ENCODE data around the gene ADD1. TPM values are rescaled to one million over a fixed set of nuclear protein-coding genes. Genes with fewer than 3 reads are reported as not detected.

ADD1 gene
- total RNA-seq, 2 donors from 2014 or later, result 281 to 282 TPM

DNA sequence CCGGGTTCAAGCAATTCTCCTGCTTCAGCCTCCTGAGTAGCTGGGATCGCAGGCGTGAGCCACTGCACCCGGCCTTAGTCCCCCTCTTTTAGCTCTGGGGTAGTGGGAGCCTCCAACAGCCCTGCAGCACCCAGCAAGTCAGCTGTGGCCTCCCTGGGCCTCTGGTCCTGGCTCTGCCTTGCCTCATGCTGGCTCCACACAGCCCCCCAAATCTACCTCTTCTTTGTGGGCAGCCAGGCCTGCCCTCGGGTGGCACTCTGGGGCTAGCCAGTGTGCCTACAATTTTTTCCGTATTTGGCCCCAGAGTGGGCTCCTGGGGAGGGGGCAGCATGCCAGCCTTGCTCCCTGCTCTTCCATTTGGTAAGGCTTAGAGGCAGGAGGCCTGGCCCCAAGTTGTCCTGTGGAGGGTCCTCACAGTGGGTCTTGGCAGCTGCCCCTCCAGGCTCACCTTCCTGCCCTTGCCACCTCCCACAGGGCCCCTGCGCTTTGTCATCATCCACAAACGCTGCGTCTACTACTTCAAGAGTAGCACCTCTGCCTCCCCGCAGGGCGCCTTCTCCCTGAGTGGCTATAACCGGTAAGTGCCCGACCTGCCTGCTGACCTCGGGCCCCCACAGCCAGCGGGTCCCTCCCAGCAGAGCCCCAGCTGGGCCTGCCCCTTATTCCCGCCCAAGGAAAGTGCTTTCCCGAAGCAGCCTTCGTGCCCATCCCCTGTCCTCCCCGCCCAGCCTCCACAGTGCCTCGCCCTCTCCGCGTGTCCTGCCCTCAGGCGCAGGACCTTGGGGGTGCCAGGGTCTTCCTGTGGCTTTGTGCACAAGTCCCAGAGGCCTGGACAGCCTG lies 21.0 kb upstream of the ADD1 start:
- DNase-seq (no peak), ATAC-seq (replicated peaks in 1 of 2) (no peak)
- peaks cover 12 to 19% of the 10 kb centered on the region in 2 donors for H3K36me3 Mint-ChIP-seq (ENCODE audit: insufficient read depth in 2 of 2)
- no peak overlapping the region for H3K27ac Mint-ChIP-seq
- no peaks in the 10 kb centered on the region for H3K27me3 Mint-ChIP-seq (ENCODE audit: low read depth)
- peaks cover 0 to 6% of the 10 kb centered on the region in 2 donors for H3K9me3 Mint-ChIP-seq
- no peak overlapping the region for H3K4me3 Mint-ChIP-seq
- peaks cover 11% of the 10 kb centered on the region for H3K4me1 Mint-ChIP-seq (ENCODE audit: low read depth)

DNA sequence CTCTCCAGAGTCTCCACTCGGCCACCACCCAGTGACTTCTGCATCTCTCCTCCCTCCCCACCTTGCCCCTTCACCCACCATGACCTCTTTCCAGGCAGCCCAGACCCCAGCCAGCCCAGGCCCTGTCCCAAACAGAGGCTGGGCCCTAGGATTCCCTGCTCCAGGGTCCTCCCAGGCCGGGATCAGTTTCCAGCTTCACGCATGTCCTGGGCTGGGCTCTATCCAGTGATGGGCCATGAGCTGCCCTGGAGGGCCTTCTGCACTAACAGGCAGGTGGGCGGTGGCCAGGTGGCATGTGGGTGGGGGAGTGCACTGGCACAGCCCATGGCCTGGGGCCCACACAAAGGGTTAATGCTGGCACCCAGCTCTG lies 20.4 kb upstream of the ADD1 start:
- Mint-ChIP-seq H3K27me3 (ENCODE audit: low read depth) (no peaks in the 10 kb centered on the region), H3K4me1 (ENCODE audit: low read depth) (peaks cover 11% of the 10 kb centered on the region), H3K4me3 (no peak overlapping the region), H3K9me3 (peaks cover 0 to 6% of the 10 kb centered on the region in 2 donors), H3K27ac (no peak overlapping the region), H3K36me3 (ENCODE audit: insufficient read depth in 2 of 2) (peaks cover 14 to 19% of the 10 kb centered on the region in 2 donors)
- DNase-seq (no peak), ATAC-seq (replicated peaks in 1 of 2) (no peak)

DNA sequence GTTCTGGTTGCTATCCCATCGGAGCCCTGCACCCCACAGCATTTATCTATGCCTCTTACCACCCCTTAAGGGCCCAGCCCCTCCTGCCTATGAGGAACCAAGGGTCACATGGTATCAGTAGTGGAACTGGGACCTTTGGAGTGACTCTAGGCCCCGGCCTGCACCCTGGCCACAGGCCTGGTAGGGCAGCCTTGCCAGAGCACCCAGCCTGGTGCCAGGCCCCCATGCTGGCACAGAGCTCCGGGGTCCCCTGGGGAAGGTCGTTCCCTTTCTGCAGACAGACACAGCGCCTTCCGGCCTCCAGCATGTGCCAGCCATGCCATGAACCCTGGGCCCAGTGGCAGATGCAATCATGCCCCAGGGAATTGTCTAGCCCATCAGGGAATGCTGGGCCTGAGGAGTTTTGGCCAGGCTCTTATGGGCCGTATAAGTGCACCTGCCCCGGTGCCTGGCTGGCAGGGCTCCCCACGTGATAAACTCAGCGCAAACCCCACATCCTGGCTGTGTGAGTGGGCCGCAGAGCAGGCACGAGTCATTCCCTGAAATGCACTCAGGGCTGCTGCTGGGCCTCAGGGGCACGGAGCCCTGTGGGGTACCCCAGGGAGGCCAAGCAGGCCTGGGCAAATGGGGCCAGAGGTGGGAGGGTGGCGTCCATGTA lies 19.8 kb upstream of the ADD1 start:
- H3K4me1 Mint-ChIP-seq (ENCODE audit: low read depth), result peaks cover 11% of the 10 kb centered on the region
- H3K27ac Mint-ChIP-seq, result no peak overlapping the region
- H3K27me3 Mint-ChIP-seq (ENCODE audit: low read depth), result no peaks in the 10 kb centered on the region
- H3K4me3 Mint-ChIP-seq, result no peak overlapping the region
- H3K9me3 Mint-ChIP-seq, result peaks cover 0 to 6% of the 10 kb centered on the region in 2 donors
- DNase-seq (no peak), ATAC-seq (replicated peaks in 1 of 2) (no peak)
- H3K36me3 Mint-ChIP-seq (ENCODE audit: insufficient read depth in 2 of 2), result peaks cover 14 to 23% of the 10 kb centered on the region in 2 donors

DNA sequence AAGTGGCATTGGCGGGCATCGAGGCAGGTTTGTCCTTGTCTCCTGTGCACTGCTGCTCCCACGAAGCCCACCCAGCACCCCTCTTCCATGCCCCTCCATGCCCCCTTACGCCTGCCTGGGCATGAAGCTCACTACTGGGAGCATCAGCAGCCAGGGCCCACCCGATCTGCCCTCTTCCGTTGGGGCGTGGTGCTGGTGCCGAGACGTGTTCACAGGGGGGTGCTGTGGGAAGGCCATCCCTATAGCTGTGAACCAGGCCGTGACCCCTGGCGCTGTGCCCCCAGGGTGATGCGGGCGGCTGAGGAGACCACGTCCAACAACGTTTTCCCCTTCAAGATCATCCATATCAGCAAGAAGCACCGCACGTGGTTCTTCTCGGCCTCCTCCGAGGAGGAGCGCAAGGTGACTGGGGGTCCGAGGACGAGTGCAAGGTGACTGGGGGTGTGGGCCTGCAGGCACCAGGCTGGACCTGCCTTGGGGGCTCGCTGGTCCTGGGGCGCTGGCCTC lies 19.3 kb upstream of the ADD1 start:
- DNase-seq (no peak), ATAC-seq (replicated peaks in 1 of 2) (no peak)
- peaks cover 0 to 6% of the 10 kb centered on the region in 2 donors for H3K9me3 Mint-ChIP-seq
- H3K27ac Mint-ChIP-seq, result no peak overlapping the region
- H3K4me3 Mint-ChIP-seq, result no peak overlapping the region
- no peaks in the 10 kb centered on the region for H3K27me3 Mint-ChIP-seq (ENCODE audit: low read depth)
- H3K4me1 Mint-ChIP-seq (ENCODE audit: low read depth), result peaks cover 6% of the 10 kb centered on the region
- H3K36me3 Mint-ChIP-seq (ENCODE audit: insufficient read depth in 2 of 2), result peaks cover 15 to 21% of the 10 kb centered on the region in 2 donors

DNA sequence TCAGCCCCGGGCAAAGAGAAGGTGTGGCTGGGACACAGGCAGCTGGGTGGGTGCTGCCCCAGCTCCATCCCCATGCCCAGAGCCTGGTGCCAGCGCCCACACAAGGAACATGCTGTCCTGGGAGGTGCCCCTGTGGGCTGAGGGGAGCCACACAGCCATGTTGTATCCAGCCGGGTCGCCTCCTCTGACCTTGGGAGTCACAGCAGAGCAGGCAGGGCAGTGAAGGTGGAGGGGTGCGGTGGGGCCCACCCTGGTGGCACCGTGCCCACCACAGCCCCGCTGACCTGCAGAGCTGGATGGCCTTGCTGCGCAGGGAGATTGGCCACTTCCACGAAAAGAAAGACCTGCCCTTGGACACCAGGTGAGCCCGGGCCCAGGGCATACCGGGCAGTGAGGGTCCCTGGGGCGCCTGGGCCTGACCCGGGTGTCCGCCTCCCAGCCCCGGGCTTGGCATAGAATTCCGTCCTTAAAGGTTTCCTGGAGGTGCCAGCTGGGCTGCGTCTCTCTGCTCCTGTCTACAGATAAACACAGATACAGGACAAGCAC lies 18.7 kb upstream of the ADD1 start:
- no peak overlapping the region for H3K27ac Mint-ChIP-seq
- no peak for DNase-seq
- peaks cover under 1% of the 10 kb centered on the region for H3K4me1 Mint-ChIP-seq (ENCODE audit: low read depth)
- H3K36me3 Mint-ChIP-seq (ENCODE audit: insufficient read depth in 2 of 2), result peaks cover 15 to 21% of the 10 kb centered on the region in 2 donors
- no peak overlapping the region for H3K4me3 Mint-ChIP-seq
- H3K27me3 Mint-ChIP-seq (ENCODE audit: low read depth), result no peaks in the 10 kb centered on the region
- H3K9me3 Mint-ChIP-seq, result peaks cover 0 to 6% of the 10 kb centered on the region in 2 donors
- no peak for ATAC-seq (replicated peaks in 1 of 2)

DNA sequence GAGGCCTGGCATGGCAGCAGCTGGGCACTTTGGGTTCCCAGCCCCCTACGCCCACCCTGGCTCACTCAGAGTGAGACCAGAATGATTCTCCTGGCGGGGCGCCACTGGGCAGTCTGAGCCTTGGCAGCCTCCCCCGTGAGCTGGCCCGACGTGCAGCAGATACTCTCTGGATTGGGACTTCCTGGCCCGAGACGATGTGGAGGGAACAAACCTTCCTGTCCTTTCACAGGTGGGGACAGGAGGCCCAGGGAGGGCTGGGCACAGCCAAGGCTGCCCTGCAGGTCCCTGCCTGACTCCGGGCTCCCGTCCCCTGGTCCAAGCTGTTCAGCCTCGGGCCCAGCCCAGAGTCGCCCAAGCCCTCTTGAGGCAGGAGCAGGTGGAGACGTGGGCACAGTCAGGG lies 17.9 kb upstream of the ADD1 start:
- DNase-seq (no peak), ATAC-seq (replicated peaks in 1 of 2) (no peak)
- Mint-ChIP-seq H3K27me3 (ENCODE audit: low read depth) (no peaks in the 10 kb centered on the region), H3K4me3 (no peak overlapping the region), H3K9me3 (peaks cover 0 to 6% of the 10 kb centered on the region in 2 donors), H3K36me3 (ENCODE audit: insufficient read depth in 2 of 2) (peaks cover 15 to 21% of the 10 kb centered on the region in 2 donors), H3K27ac (no peak overlapping the region), H3K4me1 (ENCODE audit: low read depth) (no peaks in the 10 kb centered on the region)

DNA sequence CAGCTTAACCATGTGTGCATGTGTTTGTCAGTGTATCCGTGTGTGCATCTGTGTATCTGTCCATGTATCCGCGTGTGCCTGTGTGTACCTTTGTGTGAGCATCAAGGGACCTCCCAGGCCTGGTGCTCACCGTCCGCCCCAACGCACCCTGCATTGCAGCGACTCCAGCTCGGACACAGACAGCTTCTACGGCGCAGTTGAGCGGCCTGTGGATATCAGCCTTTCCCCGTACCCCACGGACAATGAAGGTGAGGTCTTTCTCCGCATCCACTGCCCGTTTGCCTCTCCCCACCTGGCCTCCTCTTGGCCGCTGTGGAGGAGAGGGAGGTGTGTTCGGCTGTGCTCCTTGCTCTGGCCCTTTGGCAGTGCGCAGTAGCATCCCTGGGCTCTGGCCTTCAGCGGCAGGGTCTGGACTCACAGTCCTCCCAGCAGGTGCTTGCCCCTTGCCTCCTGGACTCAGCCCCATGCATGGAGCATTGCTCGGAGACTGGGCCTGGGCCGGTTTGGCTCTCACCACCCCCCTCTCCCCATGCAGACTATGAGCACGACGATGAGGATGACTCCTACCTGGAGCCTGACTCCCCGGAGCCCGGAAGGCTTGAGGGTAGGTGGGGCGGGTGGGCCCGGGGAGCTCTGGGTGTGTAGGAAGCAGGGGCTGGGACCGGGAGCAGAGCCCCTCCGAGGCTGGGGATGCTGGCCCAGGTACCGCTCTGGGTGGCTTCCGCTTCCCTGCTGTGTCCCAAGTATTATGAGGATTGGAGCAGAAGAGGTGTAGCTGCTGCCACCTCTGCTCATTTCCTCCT lies 16.4 kb upstream of the ADD1 start:
- ATAC-seq (replicated peaks in 1 of 2) (no peak), DNase-seq (no peak)
- no peaks in the 10 kb centered on the region for H3K4me1 Mint-ChIP-seq (ENCODE audit: low read depth)
- peaks cover 0 to 6% of the 10 kb centered on the region in 2 donors for H3K9me3 Mint-ChIP-seq
- H3K27me3 Mint-ChIP-seq (ENCODE audit: low read depth), result no peaks in the 10 kb centered on the region
- H3K27ac Mint-ChIP-seq, result no peak overlapping the region
- H3K36me3 Mint-ChIP-seq (ENCODE audit: insufficient read depth in 2 of 2), result peaks cover 15 to 21% of the 10 kb centered on the region in 2 donors
- no peak overlapping the region for H3K4me3 Mint-ChIP-seq

DNA sequence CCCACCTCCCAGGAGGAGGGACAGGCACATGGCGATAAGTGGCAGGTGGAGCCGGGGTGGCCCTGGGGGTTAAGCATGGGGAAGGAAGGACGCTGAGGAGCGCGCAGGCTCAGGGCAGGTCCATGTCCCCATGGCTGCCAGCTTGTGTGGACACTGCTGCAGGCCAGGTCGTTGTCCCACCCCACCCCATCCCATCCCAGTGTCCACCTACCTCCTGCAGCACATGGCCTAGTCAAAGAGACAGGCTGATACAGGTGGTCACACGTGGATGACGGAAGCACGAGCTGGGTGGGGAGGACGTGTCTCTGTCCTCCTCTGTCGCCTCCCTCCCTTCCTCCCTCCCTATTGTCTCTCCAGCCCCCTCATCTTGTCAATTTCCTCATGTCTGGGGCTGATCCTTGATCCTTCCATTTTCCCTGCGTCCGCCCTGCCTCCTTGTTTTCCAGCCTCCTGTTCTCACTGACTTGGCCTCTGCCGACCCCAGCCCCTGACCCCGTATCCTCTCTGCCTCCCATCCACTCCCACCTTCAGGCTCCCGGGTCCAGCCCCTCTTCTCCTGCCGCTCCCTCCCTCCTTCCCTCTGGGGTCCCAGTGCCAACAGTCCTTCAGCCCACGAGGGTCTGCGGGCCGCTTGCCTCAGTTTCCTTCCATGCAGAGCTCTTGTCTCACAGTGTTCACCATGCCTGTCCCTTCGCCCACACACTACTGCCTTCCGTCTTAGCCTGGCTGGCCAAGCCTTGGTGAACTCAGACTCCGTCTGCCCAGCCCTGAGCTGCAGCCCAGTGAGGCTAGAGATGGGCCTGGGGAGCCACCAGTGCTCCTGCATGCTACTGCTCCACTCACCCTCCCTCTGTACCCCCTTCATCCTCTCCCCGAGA lies 15.5 kb upstream of the ADD1 start:
- H3K9me3 Mint-ChIP-seq, result peaks cover 0 to 6% of the 10 kb centered on the region in 2 donors
- H3K36me3 Mint-ChIP-seq (ENCODE audit: insufficient read depth in 2 of 2), result peaks cover 15 to 21% of the 10 kb centered on the region in 2 donors
- no peak overlapping the region for H3K27ac Mint-ChIP-seq
- ATAC-seq (replicated peaks in 1 of 2), result no peak
- DNase-seq, result no peak
- H3K4me1 Mint-ChIP-seq (ENCODE audit: low read depth), result no peaks in the 10 kb centered on the region
- H3K4me3 Mint-ChIP-seq, result no peak overlapping the region
- no peaks in the 10 kb centered on the region for H3K27me3 Mint-ChIP-seq (ENCODE audit: low read depth)

DNA sequence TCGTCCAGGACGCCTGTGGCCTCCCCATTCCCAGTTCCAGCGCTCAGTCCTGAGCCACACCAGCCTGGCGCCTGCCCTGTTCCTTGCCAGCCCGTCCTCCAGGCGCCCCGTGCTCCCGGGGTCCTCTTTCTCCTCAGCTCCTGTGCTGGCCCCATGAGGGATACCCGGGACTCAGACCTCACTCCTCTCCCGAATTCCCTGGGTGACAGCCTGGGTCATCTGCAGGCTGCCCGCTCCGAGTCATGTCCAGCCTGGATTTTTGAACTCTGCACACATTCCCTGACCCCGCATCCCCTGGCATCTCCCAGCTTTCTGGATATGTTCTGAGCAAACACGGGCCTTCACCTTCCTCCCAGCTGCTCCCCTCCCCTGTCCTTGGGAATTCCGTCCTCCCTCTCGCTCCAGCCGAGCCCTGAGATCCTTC lies 14.9 kb upstream of the ADD1 start:
- Mint-ChIP-seq H3K4me3 (no peak overlapping the region), H3K9me3 (peaks cover 0 to 6% of the 10 kb centered on the region in 2 donors), H3K36me3 (ENCODE audit: insufficient read depth in 2 of 2) (peaks cover 15 to 21% of the 10 kb centered on the region in 2 donors), H3K27me3 (ENCODE audit: low read depth) (no peaks in the 10 kb centered on the region), H3K27ac (no peak overlapping the region), H3K4me1 (ENCODE audit: low read depth) (no peaks in the 10 kb centered on the region)
- ATAC-seq (replicated peaks in 1 of 2) (no peak), DNase-seq (no peak)

DNA sequence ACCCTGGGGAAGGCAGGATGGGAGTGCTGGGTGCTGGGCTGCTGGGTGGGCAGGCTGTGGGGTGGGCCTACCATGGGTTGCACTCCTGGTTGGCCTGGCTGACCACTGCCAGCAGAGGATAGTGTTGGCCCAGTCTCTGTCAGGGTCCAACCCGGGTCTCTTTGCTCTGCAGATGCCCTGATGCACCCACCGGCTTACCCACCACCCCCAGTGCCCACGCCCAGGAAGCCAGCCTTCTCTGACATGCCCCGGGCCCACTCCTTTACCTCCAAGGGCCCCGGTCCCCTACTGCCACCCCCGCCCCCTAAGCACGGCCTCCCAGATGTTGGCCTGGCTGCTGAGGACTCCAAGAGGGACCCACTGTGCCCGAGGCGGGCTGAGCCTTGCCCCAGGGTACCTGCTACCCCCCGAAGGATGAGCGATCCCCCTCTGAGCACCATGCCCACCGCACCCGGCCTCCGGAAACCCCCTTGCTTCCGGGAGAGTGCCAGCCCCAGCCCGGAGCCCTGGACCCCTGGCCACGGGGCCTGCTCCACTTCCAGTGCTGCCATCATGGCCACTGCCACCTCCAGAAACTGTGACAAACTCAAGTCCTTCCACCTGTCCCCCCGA lies 14.2 kb upstream of the ADD1 start:
- Mint-ChIP-seq H3K27ac (no peak overlapping the region), H3K4me3 (no peak overlapping the region), H3K27me3 (ENCODE audit: low read depth) (no peaks in the 10 kb centered on the region), H3K4me1 (ENCODE audit: low read depth) (no peaks in the 10 kb centered on the region), H3K9me3 (peaks cover 0 to 6% of the 10 kb centered on the region in 2 donors), H3K36me3 (ENCODE audit: insufficient read depth in 2 of 2) (peaks cover 15 to 20% of the 10 kb centered on the region in 2 donors)
- DNase-seq (no peak), ATAC-seq (replicated peaks in 1 of 2) (no peak)

DNA sequence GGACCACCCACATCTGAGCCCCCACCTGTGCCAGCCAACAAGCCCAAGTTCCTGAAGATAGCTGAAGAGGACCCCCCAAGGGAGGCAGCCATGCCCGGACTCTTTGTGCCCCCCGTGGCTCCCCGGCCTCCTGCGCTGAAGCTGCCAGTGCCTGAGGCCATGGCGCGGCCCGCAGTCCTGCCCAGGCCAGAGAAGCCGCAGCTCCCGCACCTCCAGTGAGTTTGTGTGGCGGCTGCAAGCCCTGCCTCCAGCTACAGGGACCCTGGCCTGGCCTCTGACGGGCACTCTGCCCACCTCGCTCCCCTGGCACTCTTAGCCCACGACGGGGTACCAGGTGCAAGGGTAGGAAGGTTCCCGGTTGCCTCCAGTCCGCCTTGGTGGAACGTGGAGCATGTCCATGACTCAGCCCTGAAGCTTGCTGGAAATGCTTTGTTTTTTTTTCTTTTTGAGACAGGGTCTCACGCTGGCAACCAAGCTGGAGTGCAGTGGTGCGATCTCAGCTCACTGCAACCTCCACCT lies 13.7 kb upstream of the ADD1 start:
- Mint-ChIP-seq H3K4me3 (no peak overlapping the region), H3K4me1 (ENCODE audit: low read depth) (peaks cover 3% of the 10 kb centered on the region), H3K27me3 (ENCODE audit: low read depth) (no peaks in the 10 kb centered on the region), H3K27ac (no peak overlapping the region), H3K36me3 (ENCODE audit: insufficient read depth in 2 of 2) (peaks cover 15 to 16% of the 10 kb centered on the region in 2 donors), H3K9me3 (peaks cover 0 to 6% of the 10 kb centered on the region in 2 donors)
- no peak for DNase-seq
- ATAC-seq (replicated peaks in 1 of 2), result no peak

Measured in activated T-cell treated with anti-CD3 and anti-CD28 coated beads, Interleukin-2, amount 50 U/mL, for 72 hours (primary cell).